ENCODE data around the gene ASIC2. TPM values are rescaled to one million over a fixed set of nuclear protein-coding genes. Genes with fewer than 3 reads are reported as not detected.

The ASIC2 gene
- total and polyA plus RNA-seq, 2 experiments from 2014 or later = 0.52 to 2.8 TPM

DNA sequence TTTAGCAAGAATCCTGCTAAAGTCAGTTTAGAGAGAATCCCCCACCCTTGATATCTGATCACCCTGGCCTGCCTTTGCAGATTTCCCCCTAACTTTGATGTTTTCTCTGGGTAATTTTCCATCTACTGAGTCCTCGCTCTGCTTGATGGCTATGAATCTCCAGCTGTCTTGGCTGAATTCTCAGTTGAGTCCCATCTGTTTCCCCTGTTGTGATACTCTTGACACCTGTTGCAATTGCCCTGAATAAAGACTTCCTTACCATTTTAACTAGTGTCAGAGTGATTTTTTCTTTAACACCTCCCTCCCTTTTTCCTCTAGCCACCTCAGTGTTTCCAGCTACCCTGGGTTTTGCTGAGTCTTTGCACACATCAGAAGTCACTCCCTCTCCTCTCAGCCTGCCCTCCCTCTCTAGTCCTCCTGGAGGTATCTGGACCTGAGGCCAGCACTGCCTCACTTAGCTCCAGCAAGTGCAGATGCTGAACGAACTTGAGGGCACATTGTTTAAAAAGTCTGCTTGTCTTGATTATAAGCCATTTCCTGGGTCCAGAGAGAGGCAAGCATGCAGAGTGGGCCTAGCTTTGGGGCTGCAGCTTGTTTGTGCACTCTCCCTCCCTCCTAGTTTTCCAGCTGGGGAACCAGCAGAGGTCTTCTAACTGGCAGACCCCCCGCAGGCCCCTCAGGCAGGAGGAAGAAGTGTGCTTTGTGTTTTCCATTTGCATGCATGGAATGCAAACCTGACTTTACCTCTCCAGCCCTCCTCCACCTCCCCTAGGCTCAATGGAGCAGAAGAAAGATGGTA lies 268.2 kb downstream of the ASIC2 start:
- H4K20me1 ChIP-seq (replicated peaks; ENCODE audit: insufficient read depth) = no peaks in the 10 kb centered on the region
- Mint-ChIP-seq H3K4me3 (no peak overlapping the region), H3K36me3 (ENCODE audit: low read depth) (no peaks in the 10 kb centered on the region; the same call in 2 of the 3 replicates), H3K27me3 (ENCODE audit: insufficient read depth, low read depth, poor library complexity) (peaks cover 5% of the 10 kb centered on the region), H3K4me1 (peaks cover 37% of the 10 kb centered on the region), H3K9me3 (no peaks in the 10 kb centered on the region), H3K27ac (no peak overlapping the region)
- no peaks in the 10 kb centered on the region for H3F3A ChIP-seq (replicated peaks; ENCODE audit: low read depth)
- DNase-seq (ENCODE audit: low spot score) = no peak
- H3K27ac ChIP-seq (ENCODE audit: low read depth) = no peak overlapping the region
- H3K4me1 ChIP-seq (ENCODE audit: insufficient read depth) = no peaks in the 10 kb centered on the region; the same call in 1 of the 2 replicates
- TF ChIP-seq, protein P1, sequence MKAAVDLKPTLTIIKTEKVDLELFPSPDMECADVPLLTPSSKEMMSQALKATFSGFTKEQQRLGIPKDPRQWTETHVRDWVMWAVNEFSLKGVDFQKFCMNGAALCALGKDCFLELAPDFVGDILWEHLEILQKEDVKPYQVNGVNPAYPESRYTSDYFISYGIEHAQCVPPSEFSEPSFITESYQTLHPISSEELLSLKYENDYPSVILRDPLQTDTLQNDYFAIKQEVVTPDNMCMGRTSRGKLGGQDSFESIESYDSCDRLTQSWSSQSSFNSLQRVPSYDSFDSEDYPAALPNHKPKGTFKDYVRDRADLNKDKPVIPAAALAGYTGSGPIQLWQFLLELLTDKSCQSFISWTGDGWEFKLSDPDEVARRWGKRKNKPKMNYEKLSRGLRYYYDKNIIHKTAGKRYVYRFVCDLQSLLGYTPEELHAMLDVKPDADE (IDR thresholded peaks at IDR 0.05) = no peak
- TF ChIP-seq, protein P2, sequence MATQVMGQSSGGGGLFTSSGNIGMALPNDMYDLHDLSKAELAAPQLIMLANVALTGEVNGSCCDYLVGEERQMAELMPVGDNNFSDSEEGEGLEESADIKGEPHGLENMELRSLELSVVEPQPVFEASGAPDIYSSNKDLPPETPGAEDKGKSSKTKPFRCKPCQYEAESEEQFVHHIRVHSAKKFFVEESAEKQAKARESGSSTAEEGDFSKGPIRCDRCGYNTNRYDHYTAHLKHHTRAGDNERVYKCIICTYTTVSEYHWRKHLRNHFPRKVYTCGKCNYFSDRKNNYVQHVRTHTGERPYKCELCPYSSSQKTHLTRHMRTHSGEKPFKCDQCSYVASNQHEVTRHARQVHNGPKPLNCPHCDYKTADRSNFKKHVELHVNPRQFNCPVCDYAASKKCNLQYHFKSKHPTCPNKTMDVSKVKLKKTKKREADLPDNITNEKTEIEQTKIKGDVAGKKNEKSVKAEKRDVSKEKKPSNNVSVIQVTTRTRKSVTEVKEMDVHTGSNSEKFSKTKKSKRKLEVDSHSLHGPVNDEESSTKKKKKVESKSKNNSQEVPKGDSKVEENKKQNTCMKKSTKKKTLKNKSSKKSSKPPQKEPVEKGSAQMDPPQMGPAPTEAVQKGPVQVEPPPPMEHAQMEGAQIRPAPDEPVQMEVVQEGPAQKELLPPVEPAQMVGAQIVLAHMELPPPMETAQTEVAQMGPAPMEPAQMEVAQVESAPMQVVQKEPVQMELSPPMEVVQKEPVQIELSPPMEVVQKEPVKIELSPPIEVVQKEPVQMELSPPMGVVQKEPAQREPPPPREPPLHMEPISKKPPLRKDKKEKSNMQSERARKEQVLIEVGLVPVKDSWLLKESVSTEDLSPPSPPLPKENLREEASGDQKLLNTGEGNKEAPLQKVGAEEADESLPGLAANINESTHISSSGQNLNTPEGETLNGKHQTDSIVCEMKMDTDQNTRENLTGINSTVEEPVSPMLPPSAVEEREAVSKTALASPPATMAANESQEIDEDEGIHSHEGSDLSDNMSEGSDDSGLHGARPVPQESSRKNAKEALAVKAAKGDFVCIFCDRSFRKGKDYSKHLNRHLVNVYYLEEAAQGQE (IDR thresholded peaks at IDR 0.05; ENCODE audit: unreplicated experiment) = no peak
- H3K27me3 ChIP-seq (ENCODE audit: insufficient read depth) = no peaks in the 10 kb centered on the region
- no peak overlapping the region for H2AFZ ChIP-seq
- no peak overlapping the region for H3K4me3 ChIP-seq
- 0 out of 2 replicates have a peak overlapping the region, but pooled peaks have one; percentile 20 for H3K4me2 ChIP-seq
- H3K9me2 ChIP-seq (ENCODE audit: insufficient read depth) = peaks cover 14% of the 10 kb centered on the region; the same call in 1 of the 2 replicates
- ATAC-seq = no peak
- no peaks in the 10 kb centered on the region for H3K79me2 ChIP-seq (replicated peaks; ENCODE audit: insufficient read depth)
- H3K36me3 ChIP-seq (ENCODE audit: insufficient read depth) = no peaks in the 10 kb centered on the region

DNA sequence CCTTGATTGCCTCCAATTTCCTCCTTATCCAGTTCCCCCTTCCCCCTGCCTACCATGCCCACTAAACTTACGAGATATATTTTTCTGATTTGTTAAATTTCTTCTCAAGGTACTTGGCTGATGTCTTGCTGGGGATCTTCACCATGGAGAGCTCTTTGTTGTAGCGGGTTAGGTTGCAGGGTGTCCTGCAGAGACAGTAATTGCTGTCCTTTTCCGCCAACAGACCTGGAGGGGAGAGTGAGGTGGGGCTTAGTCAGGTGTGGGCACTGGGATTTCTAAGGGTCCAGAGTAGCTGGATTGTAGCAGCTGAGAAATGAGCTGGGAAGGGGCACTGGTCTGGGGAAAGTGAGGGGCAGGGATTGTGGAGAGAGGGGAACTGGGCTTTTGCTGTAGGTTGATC lies 269.3 kb downstream of the ASIC2 start:
- Mint-ChIP-seq H3K9me3 (no peaks in the 10 kb centered on the region), H3K4me1 (peaks cover 37% of the 10 kb centered on the region), H3K36me3 (ENCODE audit: low read depth) (no peaks in the 10 kb centered on the region; the same call in 2 of the 3 replicates), H3K27me3 (ENCODE audit: insufficient read depth, low read depth, poor library complexity) (peaks cover 6% of the 10 kb centered on the region), H3K4me3 (no peak overlapping the region), H3K27ac (no peak overlapping the region)
- DNase-seq (ENCODE audit: low spot score) (no peak), ATAC-seq (peak; percentile 43; the same call in 2 of the 3 replicates)
- no peaks in the 10 kb centered on the region for H4K20me1 ChIP-seq (replicated peaks; ENCODE audit: insufficient read depth)
- no peaks in the 10 kb centered on the region for H3F3A ChIP-seq (replicated peaks; ENCODE audit: low read depth)
- H3K4me2 ChIP-seq = 0 out of 2 replicates have a peak overlapping the region, but pooled peaks have one; percentile 32
- no peaks in the 10 kb centered on the region for H3K27me3 ChIP-seq (ENCODE audit: insufficient read depth)
- H3K36me3 ChIP-seq (ENCODE audit: insufficient read depth) = no peaks in the 10 kb centered on the region
- H3K27ac ChIP-seq (ENCODE audit: low read depth) = no peak overlapping the region
- peaks cover 14% of the 10 kb centered on the region; the same call in 1 of the 2 replicates for H3K9me2 ChIP-seq (ENCODE audit: insufficient read depth)
- no peak overlapping the region for H2AFZ ChIP-seq
- H3K4me1 ChIP-seq (ENCODE audit: insufficient read depth) = no peaks in the 10 kb centered on the region; the same call in 1 of the 2 replicates
- H3K79me2 ChIP-seq (replicated peaks; ENCODE audit: insufficient read depth) = no peaks in the 10 kb centered on the region
- H3K4me3 ChIP-seq = no peak overlapping the region
- TF ChIP-seq, protein P2 (IDR thresholded peaks at IDR 0.05; ENCODE audit: unreplicated experiment) = peak; percentile 16
- TF ChIP-seq NANOG (IDR thresholded peaks at IDR 0.05; ENCODE audit: borderline replicate concordance) = no peak
- TF ChIP-seq, protein P3, sequence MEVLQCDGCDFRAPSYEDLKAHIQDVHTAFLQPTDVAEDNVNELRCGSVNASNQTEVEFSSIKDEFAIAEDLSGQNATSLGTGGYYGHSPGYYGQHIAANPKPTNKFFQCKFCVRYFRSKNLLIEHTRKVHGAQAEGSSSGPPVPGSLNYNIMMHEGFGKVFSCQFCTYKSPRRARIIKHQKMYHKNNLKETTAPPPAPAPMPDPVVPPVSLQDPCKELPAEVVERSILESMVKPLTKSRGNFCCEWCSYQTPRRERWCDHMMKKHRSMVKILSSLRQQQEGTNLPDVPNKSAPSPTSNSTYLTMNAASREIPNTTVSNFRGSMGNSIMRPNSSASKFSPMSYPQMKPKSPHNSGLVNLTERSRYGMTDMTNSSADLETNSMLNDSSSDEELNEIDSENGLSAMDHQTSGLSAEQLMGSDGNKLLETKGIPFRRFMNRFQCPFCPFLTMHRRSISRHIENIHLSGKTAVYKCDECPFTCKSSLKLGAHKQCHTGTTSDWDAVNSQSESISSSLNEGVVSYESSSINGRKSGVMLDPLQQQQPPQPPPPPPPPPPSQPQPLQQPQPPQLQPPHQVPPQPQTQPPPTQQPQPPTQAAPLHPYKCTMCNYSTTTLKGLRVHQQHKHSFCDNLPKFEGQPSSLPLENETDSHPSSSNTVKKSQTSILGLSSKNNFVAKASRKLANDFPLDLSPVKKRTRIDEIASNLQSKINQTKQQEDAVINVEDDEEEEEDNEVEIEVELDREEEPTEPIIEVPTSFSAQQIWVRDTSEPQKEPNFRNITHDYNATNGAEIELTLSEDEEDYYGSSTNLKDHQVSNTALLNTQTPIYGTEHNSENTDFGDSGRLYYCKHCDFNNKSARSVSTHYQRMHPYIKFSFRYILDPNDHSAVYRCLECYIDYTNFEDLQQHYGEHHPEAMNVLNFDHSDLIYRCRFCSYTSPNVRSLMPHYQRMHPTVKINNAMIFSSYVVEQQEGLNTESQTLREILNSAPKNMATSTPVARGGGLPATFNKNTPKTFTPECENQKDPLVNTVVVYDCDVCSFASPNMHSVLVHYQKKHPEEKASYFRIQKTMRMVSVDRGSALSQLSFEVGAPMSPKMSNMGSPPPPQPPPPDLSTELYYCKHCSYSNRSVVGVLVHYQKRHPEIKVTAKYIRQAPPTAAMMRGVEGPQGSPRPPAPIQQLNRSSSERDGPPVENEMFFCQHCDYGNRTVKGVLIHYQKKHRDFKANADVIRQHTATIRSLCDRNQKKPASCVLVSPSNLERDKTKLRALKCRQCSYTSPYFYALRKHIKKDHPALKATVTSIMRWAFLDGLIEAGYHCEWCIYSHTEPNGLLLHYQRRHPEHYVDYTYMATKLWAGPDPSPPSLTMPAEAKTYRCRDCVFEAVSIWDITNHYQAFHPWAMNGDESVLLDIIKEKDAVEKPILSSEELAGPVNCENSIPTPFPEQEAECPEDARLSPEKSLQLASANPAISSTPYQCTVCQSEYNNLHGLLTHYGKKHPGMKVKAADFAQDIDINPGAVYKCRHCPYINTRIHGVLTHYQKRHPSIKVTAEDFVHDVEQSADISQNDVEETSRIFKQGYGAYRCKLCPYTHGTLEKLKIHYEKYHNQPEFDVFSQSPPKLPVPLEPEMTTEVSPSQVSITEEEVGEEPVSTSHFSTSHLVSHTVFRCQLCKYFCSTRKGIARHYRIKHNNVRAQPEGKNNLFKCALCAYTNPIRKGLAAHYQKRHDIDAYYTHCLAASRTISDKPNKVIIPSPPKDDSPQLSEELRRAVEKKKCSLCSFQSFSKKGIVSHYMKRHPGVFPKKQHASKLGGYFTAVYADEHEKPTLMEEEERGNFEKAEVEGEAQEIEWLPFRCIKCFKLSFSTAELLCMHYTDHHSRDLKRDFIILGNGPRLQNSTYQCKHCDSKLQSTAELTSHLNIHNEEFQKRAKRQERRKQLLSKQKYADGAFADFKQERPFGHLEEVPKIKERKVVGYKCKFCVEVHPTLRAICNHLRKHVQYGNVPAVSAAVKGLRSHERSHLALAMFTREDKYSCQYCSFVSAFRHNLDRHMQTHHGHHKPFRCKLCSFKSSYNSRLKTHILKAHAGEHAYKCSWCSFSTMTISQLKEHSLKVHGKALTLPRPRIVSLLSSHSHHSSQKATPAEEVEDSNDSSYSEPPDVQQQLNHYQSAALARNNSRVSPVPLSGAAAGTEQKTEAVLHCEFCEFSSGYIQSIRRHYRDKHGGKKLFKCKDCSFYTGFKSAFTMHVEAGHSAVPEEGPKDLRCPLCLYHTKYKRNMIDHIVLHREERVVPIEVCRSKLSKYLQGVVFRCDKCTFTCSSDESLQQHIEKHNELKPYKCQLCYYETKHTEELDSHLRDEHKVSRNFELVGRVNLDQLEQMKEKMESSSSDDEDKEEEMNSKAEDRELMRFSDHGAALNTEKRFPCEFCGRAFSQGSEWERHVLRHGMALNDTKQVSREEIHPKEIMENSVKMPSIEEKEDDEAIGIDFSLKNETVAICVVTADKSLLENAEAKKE (CRISPR knock-in tag; IDR thresholded peaks at IDR 0.05) = no peak
